CD4-positive, alpha-beta T cell treated with Interleukin-15 for 4 hours (primary cell): ENCODE measurements around the gene HACD4.
A peak's percentile ranks its signal among the peaks of the same experiment; 100 is the strongest.

ENCODE experiments used
- DNase-seq: peaks from one replicate; pipeline ENCODE4 v3.0.0-alpha.2; 2020; ENCODE audit warnings: low spot score

Gene HACD4

GRCh38 chr9:21031091-21031807 lies at the start of gene HACD4:
Gene HACD4, minus strand, starts transcription at chr9:21031640. Its CDS starts 50 bp downstream, at chr9:21031590.
- DNase-seq: peak; percentile 62

- no peak for DNase-seq
Measured at GRCh38 chr9:21080793-21081192, 49.4 kb upstream of the HACD4 start.

- DNase-seq: no peak
Measured at GRCh38 chr9:21078702-21079101, 47.3 kb upstream of the HACD4 start.

- DNase-seq: no peak
Measured at GRCh38 chr9:21077781-21078180, 46.3 kb upstream of the HACD4 start, which contains the start of gene IFNB1. Gene IFNB1, minus strand, starts transcription at chr9:21077942. Its CDS starts 73 bp downstream, at chr9:21077869.

- no peak for DNase-seq
Measured at GRCh38 chr9:21075484-21075883, 44.0 kb upstream of the HACD4 start.

- DNase-seq: no peak
Measured at GRCh38 chr9:21070906-21071305, 39.5 kb upstream of the HACD4 start.

- no peak for DNase-seq
Measured at GRCh38 chr9:21070171-21070571, 38.7 kb upstream of the HACD4 start.

- DNase-seq: peak; percentile 8
Measured at GRCh38 chr9:21060919-21061561, 29.6 kb upstream of the HACD4 start.

GRCh38 chr9:21056931-21057330 lies 25.5 kb upstream of the HACD4 start:
- no peak for DNase-seq

- no peak for DNase-seq
Measured at GRCh38 chr9:21053851-21054250, 22.4 kb upstream of the HACD4 start.

- DNase-seq: no peak
Measured at GRCh38 chr9:21047281-21047691, 15.8 kb upstream of the HACD4 start.

GRCh38 chr9:21043841-21044240 lies 12.4 kb upstream of the HACD4 start:
- DNase-seq: no peak

- no peak for DNase-seq
Measured at GRCh38 chr9:21042466-21042865, 11.0 kb upstream of the HACD4 start.

GRCh38 chr9:21039302-21039701 lies 7.9 kb upstream of the HACD4 start:
- DNase-seq: no peak

GRCh38 chr9:21037278-21037677 lies 5.8 kb upstream of the HACD4 start:
- no peak for DNase-seq

- DNase-seq: no peak
Measured at GRCh38 chr9:21031808-21032183, 356 bp upstream of the HACD4 start.

- DNase-seq: peak; percentile 52
Measured at GRCh38 chr9:21030389-21031035, 928 bp downstream of the HACD4 start.

GRCh38 chr9:21029661-21030060 lies 1.8 kb downstream of the HACD4 start:
- no peak for DNase-seq

- peak; percentile 21 for DNase-seq
Measured at GRCh38 chr9:21028466-21028865, 3.0 kb downstream of the HACD4 start.

GRCh38 chr9:21027295-21027694 lies 4.1 kb downstream of the HACD4 start:
- DNase-seq: no peak

- no peak for DNase-seq
Measured at GRCh38 chr9:21023861-21024260, 7.6 kb downstream of the HACD4 start.

- DNase-seq: no peak
Measured at GRCh38 chr9:21018177-21018576, 13.3 kb downstream of the HACD4 start.
